GM19395 (cell line): ENCODE results near the gene KRT6C.

ENCODE experiments used
- ATAC-seq: cut with Tn5 transposase; IDR thresholded peaks from one replicate; pipeline ENCODE4 v1.9.1; 2021; ENCODE audit warnings: mild to moderate bottlenecking, moderate library complexity; ENCODE audit not compliant: unreplicated experiment

KRT6C gene

GRCh38 chr12:52436000-52436827 lies 37.4 kb downstream of the KRT6C start:
- ATAC-seq, result no peak

DNA sequence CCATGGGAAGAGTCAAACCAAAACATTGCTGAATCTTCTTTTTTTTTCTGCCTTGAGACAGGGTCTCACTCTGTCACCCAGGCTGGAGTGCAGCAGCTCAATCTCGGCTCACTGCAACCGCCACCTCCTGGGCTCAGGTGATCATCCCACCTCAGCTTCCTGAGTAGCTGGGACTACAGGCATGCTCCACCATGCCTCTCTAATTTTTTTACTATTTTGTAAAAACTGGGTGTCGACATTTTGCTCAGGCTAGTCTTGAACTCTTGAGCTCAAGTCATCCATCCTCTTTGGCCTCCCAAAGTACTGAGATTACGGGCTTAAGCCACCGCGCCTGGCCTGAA lies 38.0 kb downstream of the KRT6C start:
- ATAC-seq, result no peak

GRCh38 chr12:52434760-52435530 lies 38.7 kb downstream of the KRT6C start:
- no peak for ATAC-seq

DNA sequence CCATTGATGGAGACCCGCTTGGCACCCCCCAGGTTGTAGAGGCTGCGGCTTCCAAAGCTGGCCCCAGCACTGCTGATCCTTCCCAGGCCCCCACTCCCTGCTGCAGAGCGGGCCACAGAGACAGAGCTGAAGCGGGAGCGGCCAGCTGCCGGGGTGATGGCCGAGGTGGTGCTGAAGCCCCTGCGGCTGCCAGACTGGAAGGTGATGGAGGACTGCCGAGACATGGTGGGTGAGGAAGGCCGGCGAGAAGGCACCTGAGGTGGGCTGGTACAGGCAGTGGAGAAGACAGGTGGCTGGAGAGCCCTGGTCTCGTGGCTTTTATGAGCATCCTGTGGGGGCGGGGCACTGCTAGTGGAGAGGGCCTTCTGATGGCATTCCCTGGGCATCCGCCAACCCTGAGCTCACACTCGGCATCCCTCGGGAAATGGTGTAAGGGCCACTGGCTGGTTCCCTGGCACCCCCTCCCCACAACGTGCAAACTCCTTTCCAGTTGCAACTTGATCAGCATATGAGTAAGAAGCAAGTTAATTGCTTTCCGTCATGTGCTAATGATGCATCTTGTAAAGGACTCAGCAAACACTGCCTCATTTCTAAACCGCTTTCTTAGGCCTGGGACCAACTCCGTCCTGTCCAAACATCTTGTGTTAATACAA lies 39.4 kb downstream of the KRT6C start, which contains the start of gene KRT75:
TSS of gene KRT75 (minus strand) at position 291 of the 653 bp plus-strand sequence. CDS start at position 224, 67 bp downstream.
- ATAC-seq, result no peak

DNA sequence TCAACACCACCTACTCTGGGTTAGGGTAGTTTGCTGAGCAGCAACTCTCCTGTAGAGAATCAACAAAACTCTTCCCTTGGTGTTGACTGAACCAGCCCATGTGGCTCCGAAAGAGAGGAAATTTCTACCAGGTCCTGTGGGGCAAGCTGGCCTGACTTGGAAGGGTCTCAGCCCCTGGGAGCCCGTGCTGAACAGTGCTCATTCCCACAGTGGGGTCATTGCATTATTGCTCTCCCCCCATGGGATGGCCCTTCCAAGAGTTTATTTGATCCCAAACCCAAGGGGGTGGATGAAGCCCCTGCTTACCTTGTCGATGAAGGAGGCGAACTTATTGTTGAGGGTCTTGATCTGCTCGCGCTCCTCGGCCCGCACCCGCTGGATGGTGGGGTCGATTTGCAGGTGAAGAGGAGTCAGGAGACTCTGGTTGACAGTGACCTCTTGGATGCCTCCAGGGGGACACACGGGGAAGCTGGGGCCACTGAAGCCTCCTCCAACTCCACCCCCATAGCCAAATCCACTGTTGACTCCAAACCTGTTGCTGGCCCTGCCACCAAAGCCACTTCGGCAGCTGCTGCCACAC lies 40.0 kb downstream of the KRT6C start:
- ATAC-seq, result no peak

DNA sequence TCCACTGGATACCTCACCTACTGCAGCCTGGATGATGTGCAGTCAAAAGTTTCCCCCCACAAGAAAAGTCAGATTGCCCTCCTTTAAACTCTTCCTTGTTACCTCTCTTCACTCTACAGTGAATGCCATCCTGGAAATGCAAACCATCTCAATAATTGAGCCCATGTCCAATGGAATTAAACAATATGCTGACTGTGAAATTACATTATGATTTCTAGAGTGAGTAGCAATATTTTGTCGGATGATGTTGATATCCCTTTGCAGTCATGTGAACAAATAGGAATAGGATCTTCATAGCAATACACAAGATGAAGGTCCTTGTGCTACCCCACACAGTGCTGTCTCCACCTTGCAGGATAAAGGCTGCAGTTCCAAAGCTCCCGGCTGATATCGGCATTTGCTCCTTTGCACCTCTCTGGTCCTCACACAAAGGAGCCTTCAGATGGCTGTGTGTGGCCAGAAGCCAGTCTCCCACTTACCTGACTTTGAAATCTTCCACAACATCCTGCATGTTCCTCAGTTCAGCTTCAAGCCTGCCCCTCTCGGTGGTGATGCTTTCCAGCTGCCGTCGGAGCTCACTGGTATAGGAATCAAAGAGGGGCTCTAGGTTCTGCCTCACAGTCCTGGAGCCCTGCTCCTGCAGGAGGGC lies 40.9 kb downstream of the KRT6C start:
- ATAC-seq, result no peak

- no peak for ATAC-seq
These were observed 45.5 kb downstream of the KRT6C start for GRCh38 chr12:52428121-52428520.

GRCh38 chr12:52427083-52427482 lies 46.5 kb downstream of the KRT6C start:
- ATAC-seq, result no peak

GRCh38 chr12:52426034-52426433 lies 47.6 kb downstream of the KRT6C start:
- no peak for ATAC-seq

DNA sequence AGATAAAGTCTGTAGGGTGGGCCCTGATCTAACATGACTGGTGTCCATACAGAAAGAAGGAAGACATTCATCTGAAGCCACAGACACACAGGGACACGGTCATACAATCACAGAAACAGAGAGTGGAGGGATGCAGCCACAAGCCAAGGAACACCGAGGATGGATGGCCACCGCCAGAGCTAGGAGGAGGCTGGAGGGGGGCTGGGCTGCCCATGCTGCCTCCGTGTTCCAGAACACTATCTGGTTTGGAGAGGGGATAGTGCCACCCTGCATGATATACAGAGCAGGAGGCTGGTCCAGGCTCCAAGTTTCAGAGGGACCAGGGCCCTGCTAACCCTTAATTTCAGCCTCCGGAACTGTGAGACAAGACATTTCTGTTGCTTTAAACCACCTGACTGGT lies 48.1 kb downstream of the KRT6C start:
- no peak for ATAC-seq

GRCh38 chr12:52423661-52424500 lies 49.7 kb downstream of the KRT6C start:
- ATAC-seq, result no peak

GRCh38 chr12:52423035-52423434 lies 50.6 kb downstream of the KRT6C start:
- no peak for ATAC-seq

DNA sequence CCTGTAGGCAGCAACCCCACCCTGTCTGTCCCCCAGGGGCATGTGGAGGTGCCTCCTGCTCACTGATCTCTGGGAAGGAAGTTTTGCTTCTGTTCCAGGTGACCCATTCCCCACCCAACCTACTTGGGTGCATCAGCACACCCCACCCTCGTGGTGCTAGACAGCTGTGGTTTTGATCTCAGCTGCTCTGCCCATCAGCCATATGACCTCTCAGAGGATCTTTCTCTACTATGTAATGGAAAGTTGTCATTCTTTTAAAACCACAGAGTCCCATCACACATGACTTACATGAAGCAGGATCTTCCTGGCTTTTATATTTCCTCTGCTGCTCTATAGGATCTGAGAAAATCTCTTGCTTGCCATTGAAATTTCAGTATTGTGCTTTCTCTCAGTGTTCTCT lies 53.9 kb downstream of the KRT6C start:
- no peak for ATAC-seq

DNA sequence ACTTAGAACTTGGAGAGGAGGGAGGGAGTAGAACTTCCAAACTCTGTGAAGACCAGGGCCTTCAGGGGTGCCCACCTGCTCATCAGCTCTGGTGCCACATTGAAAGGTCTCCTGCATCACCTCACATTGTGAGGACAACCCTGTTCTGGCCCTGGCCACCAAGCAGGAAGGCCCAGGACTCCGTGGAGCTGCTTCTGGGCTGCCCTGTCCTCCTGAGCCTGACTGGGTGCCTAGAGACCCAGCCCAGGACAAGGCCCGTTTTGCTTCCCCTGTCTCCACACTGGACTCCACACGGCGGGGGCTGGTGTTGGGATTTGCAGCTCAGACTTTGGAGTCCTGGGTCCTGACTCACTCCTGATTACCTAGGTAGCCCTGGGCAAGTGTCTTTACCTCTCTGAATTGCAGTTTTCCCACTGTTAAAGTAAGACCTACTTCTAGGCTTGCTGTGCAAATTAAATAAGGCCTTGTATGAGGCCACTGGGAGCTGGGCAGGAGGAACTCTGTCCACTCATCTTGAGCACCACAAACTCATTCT lies 55.0 kb downstream of the KRT6C start:
- no peak for ATAC-seq
